NCI-H2196 treated with DMSO at 0.1 percent for 48 hours (cell line): ENCODE data around the gene IRAK2.
A peak's percentile ranks its signal among the peaks of the same experiment; 100 is the strongest.

Experiments
- DNase-seq: peaks from one replicate; lab custom pipeline; 2025; ENCODE audit not compliant: unreplicated experiment; lab: John Stamatoyannopoulos, UW

Gene IRAK2

DNA sequence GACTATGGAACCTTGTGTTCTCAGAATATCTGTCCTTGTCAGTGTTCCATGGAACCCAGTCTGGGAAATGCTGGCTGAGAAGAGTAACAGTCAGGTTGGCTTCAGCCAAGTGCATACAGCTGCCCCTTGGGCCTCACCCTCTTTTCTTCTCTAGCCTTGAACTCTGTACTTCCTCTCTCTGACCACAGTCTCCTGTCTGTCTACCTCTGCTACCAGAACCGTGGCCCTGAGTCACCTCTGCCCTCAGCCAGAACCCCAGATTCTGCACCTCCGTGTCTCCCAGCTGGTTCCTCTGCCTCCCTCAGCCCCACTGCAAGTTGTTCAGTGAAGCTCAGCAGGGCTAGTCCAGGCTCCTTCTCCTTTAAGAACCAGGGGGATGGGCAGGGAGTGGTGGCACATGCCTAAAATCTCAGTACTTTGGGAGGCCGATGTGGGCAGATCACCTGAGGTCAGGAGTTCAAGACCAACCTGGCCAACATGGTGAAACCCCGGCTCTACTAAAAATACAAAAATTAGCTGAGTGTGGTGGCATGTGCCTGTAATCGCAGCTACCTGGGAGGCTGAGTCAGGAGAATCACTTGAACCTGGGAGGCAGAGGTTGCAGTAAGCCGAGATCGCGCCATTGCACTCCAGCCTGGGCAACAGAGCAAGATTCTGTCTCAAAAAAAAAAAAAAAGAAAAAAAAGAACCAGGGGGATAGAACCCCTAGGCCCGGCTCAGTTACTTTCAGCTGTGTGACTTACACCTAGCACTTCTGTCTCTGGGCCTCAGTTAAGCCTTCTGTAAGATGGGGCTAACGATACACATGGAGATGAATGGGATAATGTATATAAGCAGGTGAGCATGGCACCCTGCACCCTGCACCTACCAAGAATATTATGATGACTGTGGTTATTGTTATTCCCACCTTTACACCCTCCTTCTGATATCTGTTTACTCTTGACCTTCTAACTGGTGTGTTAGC, 59.2 kb downstream of the IRAK2 start:
- DNase-seq: no peak

DNA sequence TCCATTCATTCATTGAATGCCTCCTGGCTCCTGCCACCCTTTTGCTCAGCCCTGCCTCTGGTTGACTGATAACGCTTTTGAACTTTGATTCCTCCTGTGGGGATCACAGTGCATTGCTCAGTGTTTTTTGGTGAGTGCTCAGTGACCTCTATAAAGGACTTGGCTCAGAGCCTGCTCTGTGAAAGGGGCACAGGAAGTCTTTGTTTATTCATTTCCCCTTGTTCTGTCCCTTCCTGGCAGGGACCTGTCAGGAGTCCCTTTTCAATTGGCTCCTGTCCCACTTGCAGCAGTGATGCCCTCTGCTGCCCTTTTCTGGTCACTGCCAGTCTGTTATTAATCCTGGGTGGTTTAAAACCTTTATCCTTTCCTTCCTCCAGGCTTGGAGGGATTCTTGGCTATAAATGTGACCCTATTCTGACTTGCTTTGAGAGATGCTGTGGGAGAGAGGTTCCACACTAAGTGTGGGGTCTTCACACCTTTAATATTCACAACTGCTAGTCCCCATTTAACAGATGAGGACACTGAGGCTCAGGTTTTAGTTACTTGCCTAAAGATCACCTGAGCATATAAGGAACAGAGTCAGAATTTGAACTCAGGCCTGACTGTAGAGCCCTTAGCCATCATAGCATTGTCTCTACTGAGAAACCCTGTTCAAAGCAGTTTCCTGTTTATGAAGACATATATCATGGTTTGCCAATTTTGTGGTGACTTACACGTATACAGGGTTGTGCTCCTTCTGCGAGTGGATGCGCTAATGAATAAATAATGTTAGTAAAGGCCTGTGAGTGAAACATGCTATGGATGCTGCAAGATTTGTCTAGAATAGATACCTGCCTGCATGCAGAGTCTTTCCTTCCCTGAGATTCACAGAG, 60.3 kb downstream of the IRAK2 start:
- peak; percentile 44 for DNase-seq

DNA sequence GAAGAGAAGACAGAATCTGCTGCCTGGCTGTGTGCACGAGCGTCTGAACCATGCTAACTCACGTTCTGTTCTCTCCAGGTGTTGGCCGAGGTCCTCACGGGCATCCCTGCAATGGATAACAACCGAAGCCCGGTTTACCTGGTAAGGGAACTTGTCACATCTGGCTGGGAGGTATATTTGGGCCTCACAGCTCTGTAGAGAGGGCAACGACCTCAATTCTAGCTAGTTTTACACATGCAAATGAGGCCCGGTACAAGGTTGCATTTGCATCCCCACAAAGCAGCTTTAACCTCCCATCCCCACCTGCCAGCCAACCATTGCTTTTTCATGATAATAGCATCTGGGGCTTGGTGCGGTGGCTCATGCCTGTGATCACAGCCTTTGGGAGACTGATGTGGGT, 61.6 kb downstream of the IRAK2 start:
- no peak for DNase-seq

DNA sequence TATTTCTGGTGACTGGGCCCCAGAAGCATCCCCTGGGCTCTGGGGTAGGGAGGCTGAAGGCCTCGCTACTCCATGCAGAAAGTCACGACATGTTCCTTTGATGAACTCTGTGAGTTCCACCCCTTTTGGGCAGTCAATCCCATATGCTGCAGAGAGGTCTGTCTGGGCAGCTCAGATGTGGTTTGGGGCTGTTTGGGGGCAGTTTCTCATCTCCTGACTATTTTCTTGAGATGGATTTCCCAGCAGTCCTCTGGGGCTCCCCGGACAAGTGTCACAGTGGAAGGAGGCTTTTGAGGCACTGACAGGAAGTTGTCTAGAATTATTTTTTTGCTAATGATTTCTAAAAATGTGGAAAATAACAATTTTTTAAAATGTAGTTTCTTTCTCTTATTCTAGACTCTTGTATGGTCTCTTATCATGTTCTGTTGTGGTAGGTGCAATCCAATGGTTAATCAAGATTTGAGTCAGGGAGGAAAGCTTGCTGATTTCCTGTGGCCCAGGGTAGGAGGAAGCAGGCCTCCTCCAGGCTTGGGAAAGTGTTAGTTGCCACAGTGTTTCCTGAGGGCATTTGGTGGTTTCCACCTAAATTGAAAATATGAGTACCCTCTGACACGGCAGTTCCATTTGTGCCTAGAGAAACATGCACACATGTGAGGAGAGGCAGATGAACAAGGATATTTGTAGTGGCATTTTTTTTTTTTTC, 63.7 kb downstream of the IRAK2 start:
- no peak for DNase-seq

DNA sequence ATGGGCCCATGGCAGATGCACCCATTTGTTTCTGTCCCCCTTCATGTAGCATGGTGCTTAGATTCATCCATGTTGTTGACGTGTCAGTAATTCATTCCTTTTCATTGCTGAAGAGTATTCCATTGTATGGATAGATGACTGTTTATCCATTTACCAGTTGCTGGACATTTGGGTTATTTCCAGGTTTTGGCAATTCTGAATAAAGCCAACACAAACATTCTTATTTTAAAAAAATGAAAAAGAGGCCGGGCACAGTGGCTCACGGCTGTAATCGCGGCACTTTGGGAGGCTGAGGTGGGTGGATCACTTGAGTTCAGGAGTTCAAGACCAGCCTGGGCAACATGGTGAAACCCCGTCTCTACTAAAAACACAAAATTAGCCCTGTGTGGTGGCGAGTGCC, 64.9 kb downstream of the IRAK2 start:
- no peak for DNase-seq

DNA sequence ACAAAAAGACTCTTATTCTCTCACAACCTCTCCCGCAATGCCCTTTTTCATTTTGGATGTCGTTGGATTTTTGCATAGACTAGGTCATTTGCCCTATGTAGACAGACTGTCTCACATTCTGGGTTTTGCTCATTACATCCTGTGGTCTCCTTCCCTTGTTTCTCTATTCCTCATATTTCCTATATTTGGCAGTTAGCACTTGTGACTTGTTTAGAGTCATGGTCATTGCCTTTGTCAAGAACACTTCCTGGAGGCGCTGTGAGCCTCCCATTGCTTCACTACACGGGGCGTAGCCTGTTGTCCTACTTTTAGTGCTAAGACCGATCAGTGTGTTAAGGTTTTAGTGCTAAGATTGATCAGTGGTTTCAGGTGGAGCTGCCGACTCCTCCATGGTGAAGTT, 67.4 kb downstream of the IRAK2 start:
- no peak for DNase-seq

DNA sequence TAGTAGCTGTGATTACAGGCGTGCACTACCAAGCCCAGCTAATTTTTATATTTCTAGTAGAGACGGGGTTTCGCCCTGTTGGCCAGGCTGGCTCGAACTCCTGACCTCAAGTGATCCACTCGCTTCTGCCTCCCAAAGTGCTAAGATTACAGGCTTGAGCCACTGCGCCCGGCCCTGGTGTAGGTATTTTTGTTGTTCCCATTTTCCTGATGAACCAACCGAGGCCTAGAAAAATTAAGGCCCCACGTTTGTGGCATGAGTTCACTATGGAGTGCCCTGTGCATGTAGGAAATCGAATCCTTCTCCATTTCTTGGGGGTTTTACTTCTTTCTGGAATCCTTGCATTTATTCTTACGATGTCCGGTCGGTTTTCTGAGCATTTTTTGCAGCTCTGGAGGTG, 69.3 kb downstream of the IRAK2 start:
- DNase-seq: no peak

DNA sequence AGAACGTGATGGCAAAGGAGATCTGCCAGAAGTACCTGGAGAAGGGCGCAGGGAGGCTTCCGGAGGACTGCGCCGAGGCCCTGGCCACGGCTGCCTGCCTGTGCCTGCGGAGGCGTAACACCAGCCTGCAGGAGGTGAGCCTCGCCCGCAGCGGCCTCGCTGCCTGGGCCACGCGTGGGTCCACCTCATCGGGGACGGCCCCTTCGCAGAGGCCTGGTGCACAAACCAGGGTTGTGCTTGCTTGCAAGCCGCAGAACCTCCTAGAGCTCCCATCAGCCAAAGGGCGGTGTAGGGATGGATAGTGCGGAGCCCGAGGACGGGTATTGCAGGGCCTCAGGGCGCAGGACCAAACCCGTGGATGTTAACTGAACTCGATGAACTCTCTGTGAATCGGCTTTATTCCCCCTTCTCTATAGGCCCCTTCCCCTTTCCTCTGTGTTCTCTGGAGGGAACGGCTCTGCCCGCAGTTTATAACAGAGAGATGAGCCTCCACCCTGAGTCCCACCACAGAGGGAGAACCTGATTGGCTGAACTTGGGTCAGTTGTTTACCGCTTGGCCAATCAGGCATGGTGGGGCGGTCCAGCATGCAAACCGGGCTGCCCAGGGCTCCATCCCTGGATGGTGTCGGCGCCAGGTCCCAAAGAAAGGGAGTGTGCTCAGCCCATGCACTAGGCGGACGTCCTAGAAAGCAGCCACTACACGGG, 70.0 kb downstream of the IRAK2 start:
- no peak for DNase-seq

DNA sequence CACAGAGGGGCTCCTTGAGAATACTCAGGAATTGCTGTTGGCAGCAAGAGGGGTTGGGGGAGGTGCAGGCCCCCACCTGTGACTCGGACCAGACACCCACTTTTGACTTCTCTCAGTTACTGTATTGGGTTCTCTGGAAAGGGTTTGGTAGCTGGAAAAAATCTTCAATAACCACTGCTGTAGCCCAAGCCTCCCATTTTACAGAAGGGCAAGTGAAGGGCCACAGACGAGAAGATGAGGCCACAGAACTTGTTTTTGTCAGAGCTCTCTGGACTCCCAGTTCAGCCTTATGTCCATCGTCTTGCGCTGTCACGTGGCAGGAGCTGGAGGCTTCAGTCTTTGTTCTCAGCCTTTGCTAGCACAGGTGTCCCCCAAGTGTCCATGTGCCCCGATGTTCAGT, 70.8 kb downstream of the IRAK2 start:
- DNase-seq: no peak

DNA sequence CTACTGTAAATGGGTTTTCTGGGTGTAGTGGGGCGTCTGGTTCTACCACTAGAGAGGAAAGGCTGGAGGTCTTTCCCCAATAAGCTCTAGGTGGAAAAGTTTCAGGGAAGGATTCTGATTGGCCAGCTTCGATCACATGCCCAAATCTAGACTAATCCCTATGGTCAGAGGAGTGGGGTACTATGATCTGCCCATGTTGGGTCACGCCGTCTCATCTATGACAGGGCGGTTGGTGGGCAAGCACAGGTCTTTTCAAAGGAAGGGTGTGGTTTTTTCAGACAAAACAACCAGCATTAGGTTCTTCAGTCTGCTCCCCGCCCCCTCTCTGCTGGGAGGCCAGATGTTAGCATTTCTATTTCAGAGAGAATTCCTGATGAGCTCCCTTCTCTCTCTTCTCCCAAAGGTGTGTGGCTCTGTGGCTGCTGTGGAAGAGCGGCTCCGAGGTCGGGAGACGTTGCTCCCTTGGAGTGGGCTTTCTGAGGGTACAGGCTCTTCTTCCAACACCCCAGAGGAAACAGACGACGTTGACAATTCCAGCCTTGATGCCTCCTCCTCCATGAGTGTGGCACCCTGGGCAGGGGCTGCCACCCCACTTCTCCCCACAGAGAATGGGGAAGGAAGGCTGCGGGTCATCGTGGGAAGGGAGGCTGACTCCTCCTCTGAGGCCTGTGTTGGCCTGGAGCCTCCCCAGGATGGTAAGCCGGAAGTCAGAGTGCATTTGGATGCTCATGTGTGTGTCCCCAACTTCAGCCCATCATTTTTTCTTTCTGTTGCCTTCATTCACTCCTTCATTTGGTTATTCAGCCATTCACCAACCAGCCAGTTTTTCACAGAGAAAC, 73.8 kb downstream of the IRAK2 start:
- no peak for DNase-seq

DNA sequence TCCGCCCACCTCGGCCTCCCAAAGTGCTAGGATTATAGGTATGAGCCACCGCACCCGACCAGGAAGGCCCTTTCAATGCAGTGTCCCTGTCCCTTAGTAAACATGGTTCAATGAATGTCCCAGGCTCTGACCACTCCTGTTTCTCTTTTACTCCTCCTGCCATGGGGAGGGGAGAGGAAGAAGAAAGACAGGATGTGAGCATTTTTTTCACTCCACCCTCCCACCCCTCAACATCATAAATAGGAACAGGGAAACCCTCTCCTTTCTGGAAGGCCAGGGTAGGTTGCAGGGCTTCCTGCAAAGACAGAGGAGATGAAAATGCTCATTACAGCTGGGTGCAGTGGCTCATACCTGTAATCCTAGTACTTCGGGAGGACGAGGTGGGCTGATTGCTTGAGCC, 76.1 kb downstream of the IRAK2 start:
- no peak for DNase-seq

DNA sequence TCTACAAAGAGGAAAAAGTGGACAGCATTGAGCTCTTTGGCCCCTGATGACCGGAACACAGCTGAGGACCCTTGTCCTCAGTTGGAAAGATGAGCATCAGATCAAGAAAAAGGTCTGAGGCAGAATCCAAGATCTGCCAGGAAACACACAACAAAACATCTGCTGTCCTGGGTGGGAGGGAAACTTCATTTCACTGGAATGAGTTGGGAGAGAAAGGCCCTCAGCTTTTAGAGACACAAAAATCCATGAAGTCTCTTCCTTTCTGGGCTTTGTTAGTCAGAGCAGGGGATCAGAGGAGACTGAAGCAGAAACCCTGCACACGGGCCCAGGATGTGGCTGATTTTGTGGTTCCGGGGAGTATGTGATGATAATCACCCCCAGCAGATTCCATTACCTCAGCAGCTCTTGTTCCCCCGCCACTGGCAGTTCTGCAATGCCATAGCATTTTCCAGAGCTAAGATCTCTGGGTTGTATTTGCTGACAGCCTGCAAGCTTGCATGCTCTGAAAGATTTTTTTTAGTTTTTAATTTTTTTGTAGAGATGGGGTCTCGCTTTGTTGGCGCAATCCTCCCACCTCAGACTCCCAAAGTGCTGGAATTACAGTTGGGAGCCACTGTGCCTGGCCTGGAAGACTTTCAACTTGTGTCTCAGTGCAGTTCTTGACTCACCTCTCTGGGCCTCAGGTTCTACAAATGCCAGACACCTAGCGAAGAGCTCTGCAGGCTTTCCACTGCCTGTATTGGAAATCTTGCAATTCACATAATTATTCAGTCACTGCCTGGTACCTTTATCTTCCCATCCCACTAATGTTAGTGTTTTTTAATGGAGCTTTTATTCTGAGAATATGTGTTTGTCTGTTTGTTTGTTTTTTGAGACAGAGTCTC, 77.7 kb downstream of the IRAK2 start:
- no peak for DNase-seq

DNA sequence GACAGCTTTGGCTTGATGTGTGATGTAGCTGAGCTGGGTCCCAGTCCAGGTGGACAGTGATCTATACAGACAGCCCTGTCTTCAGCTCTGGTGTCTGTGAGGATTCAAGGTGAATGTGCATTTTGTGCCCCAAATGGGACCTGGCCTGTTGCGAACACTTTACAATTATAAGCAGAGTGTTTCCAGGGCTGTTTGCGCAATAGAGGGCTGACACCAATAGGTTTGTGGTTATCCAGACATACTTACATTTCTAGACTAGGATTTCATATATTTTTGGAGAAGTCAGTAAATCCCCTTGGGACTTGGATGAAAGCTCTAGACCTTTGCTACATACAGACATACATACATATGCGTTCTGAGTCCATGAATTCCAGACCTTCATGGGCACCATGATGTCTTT, 79.3 kb downstream of the IRAK2 start:
- no peak for DNase-seq

DNA sequence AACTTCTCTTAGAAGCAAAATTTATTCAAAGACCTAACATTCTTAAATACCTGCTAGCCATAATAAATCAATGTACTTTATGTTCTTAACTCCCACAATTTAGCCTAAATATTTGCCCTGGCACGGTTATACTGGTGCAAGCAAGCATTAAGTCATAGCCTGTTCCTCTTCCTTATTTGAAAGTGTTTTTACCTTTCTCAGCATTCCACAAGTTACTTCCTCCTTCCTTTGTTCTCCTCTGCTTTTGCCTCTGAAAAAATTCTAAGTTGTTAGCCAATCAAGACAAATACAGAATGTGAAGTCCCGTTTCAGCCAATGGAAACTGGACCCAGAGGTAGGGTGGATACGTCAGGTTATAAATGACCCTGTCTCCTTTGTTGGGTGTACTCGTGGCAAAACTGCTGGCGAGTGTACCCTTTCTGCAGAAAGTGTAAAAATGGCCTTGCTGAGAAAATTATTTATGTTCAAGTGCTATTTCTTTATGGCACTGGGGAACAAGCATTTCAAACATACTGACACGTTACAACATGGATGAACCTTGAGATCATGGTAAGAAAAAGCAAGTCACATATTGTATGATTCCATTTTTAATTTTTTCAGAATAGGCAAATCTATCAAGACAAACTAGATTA, 80.5 kb downstream of the IRAK2 start:
- DNase-seq: no peak

DNA sequence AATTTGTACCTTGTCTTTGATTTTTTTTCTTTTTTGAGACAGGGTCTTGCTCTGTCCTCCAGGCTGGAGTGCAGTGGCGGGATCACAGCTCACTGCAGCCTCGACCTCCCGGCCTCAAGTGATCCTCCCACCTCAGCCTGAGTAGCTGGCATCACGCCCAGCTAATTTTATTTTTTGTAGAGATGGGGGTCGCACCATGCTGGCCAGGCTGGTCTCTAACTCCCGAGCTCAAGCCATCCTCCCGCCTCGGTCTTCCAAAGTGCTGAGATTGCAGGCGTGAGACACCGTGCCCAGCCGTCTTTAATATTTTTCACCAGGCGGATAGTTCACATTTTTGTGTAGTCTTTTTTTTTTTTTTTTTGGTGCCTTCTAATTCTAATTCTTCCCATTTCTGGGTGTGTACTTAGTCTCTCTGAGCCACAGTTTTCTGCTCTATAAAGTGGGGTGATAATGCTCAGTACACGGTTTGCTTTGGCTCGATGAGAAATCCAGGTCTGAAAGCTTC, 83.0 kb downstream of the IRAK2 start:
- no peak for DNase-seq

DNA sequence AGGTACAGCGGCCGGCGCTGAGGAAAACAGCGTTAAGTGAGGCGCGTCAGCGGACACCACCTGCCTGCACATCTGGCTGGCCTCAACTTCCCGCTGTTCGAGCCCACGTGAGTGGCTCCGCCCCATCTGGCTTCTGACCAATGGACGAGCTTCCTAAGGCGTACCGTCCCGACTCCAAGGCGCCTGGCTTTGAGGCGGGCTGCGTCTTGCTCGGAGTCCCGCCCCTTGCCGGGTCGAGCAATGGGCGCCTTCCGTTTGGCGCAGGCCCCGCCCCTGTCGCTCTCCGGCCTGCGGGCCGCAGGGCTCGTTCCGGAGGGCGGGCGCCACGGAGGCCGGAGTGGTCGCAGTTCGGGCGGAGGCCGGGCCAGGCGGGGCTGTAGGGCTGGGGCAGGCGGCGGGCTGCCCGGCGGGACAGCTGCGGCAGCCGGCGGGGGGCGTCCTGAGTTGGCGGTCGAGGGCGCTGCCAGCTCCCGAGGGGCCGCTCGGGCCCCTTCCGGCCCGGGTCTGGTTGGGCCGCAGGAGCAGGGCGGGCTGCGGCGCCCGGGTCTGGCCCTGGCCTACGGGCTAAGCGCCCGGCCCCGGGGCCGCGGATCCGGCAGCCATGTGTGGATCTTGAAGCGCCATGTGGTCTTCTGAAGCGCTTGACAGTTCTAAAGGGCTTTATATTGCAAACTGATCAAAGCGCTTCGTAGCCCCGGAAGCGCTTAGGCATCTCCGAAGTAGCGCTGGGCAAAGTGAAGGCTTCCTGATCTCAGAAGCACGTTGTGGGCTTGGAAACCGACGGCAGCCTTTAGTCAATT, 83.7 kb downstream of the IRAK2 start, which contains the start of gene TATDN2:
Gene TATDN2 (plus strand): TSS at position 276 of the 800 bp plus-strand sequence. CDS start 742 bp downstream, outside the sequence.
- DNase-seq: peak; percentile 61
